CD4-positive, alpha-beta T cell treated with Interleukin-4 for 1 hour (primary cell): ENCODE measurements around the gene NLGN2.

ENCODE experiments used
- DNase-seq, 2 donors: peaks; one replicate each; pipeline ENCODE4 v3.0.0-alpha.2; 2020 to 2022

The NLGN2 gene

GRCh38 chr17:7437950-7438614, 30.4 kb downstream of the NLGN2 start:
- DNase-seq: peak; percentile 53 to 64

DNA sequence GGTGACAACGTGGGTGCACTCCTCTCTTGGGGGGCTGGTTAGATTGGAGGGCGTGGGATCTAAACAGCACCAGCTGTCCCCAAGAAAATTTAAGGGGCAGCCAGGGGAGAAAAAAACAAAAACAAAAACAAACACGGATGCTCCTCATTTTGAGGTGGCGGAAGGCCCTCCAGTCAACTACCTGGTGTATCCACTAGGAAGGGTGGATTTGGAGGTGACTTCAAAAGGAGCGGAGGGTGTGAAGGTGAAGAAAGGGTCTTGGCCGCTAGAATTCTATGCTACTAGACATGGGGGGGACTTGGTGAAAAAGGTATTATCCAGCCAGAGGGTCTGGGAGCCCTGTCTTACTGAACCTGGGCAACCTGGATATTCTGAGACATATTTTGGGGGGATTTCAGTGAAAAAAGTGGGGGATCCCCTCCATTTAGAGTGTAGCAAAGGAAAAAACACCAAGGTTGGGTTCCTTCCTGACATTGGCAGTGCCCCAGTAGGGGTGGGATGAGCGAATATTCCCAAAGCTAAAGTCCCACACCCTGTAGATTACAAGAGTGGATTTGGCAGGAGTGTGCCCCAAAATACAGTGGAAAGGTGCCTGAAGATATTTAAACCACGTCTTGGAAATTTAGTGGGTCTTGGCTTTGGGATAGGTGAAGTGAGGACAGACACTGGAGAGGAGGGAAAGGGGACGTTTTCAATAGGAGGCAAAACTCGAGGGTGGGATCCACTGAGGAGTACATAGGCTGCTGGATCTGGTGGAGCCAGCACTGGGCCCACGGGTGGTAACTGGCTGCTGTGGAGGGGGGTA, 31.2 kb downstream of the NLGN2 start:
- no peak for DNase-seq

- DNase-seq: no peak
Measured at GRCh38 chr17:7439462-7440112, 31.9 kb downstream of the NLGN2 start, which contains the start of gene FGF11. Gene FGF11, plus strand, starts transcription at chr17:7439512. Its CDS starts 109 bp downstream, at chr17:7439621.

- peak in 1 of 2 donors; percentile 27 for DNase-seq
Measured at GRCh38 chr17:7440113-7440833, 32.6 kb downstream of the NLGN2 start.

DNA sequence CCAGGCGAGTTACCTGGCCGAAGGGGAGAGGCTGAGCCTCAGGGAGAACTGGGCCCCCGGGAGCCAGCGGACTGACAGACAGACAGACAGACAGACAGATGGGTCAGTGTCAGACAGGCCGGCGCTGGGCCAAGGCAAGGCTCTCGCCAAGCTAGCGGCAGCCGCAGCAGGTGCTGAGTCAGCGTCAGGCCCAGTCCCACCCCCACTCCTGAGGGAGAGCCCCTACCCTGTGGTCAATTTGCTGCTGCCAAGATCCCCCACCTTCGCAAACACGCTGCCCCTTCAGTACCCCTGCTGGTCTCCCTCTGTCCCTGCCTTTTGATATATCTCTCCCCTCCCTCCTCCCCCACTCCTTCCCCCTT, 33.2 kb downstream of the NLGN2 start:
- DNase-seq: no peak

DNA sequence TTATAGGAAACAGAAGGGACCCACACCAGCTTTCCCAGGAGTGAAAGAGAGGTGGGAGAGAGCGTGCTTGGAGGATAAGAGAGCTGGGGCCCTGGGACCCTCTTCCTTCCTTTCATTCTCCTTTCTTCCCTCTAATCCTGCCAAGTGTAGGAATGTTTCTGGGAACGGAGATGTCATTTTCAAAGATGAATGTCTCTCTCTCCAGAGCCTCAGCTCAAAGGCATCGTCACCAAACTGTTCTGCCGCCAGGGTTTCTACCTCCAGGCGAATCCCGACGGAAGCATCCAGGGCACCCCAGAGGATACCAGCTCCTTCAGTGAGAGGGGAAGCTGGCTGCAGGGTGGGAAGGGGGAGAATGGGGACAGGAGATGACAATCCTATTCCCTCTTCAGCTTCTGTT, 33.6 kb downstream of the NLGN2 start:
- no peak for DNase-seq

DNA sequence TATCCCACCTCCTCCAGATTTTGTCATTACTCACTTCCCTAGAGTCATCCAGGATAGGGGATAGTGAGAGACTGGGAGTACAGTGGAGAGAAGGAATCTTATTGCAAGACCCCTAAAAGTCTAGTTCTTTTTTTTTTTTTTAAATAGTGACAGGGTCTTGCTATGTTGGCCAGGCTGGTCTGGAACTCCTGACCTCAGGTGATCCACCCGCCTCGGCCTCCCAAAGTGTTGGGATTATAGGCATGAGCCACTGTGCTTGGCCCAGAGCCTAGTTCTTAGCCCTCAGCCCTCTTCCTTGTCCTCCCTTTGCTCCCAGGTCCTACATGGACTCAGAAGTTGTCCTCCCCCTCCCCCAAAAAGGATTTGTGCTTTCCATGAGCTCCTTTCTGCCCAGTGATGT, 34.5 kb downstream of the NLGN2 start:
- no peak for DNase-seq

GRCh38 chr17:7443499-7444485, 36.1 kb downstream of the NLGN2 start:
- DNase-seq: no peak

GRCh38 chr17:7444682-7445618, 37.3 kb downstream of the NLGN2 start, which contains the start of gene CHRNB1:
Gene CHRNB1, plus strand, starts transcription at chr17:7445061. Its CDS starts 67 bp downstream, at chr17:7445128.
- DNase-seq: peak in 1 of 2 donors; percentile 50

- peak in 1 of 2 donors; percentile 40 for DNase-seq
Measured at GRCh38 chr17:7445619-7445968, 37.9 kb downstream of the NLGN2 start.

- DNase-seq: no peak
Measured at GRCh38 chr17:7448461-7448860, 40.8 kb downstream of the NLGN2 start.

DNA sequence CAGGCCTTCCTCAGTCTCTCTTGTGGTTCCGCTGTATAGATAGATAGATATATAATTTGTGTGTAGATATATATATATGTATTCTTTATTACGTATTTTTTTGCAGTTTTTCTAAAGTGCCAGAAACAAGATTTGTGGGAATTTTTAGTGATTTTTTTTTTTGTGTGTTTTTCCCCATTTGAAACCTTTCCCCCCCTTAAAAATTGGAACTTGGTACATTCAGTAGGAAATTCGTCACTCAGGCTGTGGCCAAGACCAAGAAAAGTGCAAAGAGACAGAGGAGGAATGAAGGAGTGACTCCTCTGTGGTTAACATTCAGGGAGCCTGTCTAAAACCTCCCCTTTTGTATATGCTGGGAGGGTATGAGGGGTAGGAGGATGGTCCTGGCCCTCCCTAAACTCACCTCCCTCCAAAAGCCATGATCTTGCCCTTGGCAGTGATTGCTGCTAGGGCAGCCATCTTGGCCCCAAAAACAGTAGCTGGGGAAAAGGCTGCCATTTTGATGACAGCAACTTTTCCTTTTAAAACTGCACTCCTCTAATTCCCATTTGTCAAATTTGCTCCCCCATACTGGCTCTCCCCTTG, 52.4 kb downstream of the NLGN2 start:
- DNase-seq: no peak

DNA sequence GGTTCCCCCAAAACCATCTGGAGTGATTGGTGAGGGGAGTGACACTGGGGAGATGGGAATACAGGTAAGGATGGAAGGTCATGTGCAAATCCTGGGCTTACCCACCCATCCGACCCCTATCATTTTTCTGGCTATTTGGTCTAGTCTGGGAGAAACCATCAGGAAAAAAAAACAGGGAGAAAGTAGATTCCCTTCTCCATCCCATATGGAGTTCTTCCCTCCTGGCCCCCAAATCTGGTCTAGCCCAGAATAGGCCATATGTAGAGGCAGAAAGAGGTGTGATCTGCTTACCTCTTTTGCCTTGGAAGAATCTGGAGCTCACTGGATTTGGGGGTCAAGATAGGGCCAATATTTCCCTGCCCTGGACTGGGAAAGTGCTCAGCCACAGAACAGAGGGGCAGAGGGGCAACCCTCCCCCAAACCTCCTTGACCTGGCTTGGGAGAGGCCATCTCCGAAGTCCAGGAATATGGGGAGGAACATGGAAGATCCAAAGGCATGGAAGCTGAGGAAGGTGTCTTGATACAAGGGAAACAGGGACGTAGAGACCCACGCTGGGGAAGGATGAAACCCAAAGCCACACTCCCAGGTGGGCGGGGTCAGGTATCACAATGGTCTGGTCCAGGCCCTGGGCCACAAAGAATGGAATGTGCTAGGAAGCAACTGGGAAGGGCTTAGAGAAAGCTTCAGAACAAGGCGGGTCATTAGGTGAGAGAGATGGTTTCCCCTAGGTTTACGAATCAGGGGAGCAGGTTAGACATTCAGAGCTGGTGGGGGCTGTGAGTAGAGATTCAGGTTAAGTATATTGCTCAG, 53.4 kb downstream of the NLGN2 start:
- DNase-seq: no peak

DNA sequence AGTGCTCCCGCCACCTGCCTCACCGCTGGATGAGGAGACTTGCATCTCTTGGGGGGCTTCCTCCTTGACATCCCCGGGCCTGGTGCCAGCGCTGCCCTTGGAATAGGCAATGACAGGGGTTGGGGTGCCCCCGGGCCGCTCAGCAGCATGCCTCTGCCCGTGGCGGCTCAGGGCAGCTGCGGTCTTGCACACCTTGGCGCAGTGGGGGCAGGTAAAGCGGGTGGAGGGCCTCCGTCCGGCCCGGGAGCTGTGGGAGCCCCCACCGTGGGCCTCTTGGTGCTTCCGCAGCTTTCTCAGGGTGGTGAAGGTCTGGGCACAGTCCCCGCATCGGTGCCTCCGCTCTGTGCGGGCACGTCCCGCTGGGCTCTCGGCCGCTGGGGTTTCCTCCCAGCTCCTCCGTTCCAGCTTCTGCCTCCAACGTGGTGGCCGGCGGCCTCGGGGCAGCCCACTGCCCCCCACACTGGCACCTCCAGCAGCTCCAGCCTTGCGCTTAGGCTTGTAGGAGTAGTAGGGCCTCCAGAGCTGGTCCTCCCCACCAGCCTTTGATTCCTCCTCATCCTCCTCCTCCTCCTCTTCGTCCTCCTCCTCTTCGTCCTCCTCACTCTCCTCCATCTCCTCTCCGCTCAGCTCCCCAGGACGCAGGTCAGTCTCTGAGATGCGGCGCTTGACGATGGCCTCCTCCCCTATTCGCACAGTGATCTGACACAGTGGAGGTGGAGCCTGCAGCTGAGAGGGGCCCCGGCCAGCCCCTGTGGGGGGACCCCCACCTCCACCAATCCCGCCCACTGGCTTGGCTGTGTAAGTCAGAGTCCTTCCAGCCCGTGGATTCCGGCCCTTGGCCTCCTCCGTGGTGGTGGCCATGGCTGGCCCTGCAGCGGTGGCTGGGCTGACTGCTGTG, 55.1 kb downstream of the NLGN2 start:
- no peak for DNase-seq

GRCh38 chr17:7463372-7463846, 55.8 kb downstream of the NLGN2 start:
- DNase-seq: no peak

DNA sequence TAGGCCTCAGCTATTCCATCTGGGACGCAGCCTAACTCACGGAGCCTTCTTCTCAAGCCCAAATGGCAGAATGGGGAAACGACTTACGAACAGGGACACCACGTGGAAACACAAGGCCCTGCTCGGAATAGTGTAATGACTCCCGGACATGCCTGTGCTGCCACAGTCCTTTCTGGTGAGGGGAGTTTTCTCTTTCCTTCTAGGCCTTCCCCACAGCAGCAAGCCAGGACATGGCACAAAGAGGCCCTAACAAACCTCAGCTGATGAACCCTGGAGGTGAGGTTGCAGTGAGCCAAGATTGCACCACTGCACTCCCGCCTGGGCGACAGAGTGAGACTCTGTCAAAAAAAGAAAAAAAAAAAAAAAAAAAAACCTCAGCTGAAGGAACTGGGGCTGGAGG, 56.4 kb downstream of the NLGN2 start:
- DNase-seq: no peak

DNA sequence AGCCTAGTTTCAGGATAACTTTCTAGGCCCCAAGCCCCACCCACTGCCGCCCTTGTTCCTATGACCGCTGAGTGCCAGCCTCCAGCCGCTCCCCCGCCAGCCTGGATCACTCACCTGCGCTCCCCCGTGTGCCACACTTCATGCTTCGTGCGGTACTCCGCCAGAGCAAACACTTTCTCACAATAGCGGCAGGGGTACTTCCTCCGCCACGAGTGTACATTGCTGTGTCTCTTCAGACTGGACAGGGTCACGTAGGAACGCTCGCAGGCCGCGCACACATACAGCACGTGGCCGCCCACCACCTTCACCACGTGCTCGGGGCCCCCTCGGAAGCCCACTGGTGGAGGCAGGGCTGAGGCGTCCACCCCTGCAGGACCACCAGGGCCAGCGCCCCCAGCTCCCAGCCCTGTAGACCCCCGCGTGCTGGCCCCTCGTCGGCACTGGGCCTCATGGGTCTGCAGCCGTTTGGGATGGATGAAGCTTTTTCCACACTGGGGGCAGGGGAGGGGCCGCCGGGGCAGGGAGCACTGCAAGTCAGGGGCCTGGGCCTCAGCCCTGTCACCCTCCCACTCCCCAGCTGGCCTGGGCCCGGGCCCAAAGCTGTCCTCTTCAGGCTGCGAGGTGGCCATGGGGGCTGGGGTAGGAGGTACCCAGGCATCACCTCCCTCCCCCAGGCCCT, 58.1 kb downstream of the NLGN2 start:
- no peak for DNase-seq

DNA sequence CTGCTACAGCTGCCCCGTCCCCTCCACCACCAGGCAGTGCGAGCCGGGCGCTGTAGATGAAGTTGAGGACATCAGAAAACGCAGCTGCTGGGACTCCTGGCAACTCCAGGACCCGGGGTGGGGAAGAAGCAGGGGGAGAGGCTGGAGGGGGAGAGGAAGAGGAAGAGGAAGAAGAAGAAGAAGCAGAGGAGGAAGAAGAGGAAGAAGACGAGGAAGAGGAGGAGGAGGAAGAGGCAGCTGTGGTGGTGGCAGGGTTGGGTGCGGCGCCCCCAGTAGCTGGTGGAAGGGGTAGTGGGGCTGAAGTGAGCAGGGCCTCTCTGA, 58.6 kb downstream of the NLGN2 start:
- no peak for DNase-seq
